Prostate gland (tissue), 2 donors: ENCODE data around the gene DLG2. TPM values are rescaled to one million over a fixed set of nuclear protein-coding genes. Genes with fewer than 3 reads are reported as not detected.

Experiments
- DNase-seq: peaks from one replicate; pipeline ENCODE4 v3.0.0-alpha.2; 2019; ENCODE audit warnings: low spot score
- H3K27ac ChIP-seq, 2 donors: fragments of 200-600 bp; sonication (generic); 2 replicates each; pipeline ENCODE4 v1.5.1; 2017 to 2019
- H3K27me3 ChIP-seq: fragments of 200-600 bp; sonication (generic); replicated peaks from 2 replicates; pipeline ENCODE4 v1.5.1; 2019; ENCODE audit not compliant: insufficient read depth
- H3K36me3 ChIP-seq, 2 donors: fragments of 200-600 bp; sonication (generic); 1 replicate in 1 of 2; 2 replicates in 1 of 2; pipeline versions ENCODE4 v1.5.1 to v1.8.1; 2017 to 2019
- H3K4me1 ChIP-seq: fragments of 200-600 bp; sonication (generic); replicated peaks from 2 replicates; pipeline ENCODE4 v1.5.1; 2019
- H3K4me3 ChIP-seq, 2 donors: fragments of 200-600 bp; sonication (generic); 2 replicates each; pipeline ENCODE4 v1.5.1; 2017 to 2019
- H3K9me3 ChIP-seq: fragments of 200-600 bp; sonication (generic); 2 replicates; pipeline ENCODE4 v1.5.1; 2017
- CTCF ChIP-seq, 4 experiments: fragments of 200-600 bp in 2 of 4; fragments of 450-650 bp in 2 of 4; sonication (generic) in 2 of 4; IDR thresholded peaks; 1 replicate in 3 of 4; 2 replicates in 1 of 4; pipeline ENCODE4 v1.5.1; 2016 to 2019; ENCODE audit warnings: antibody characterized with exemption in 4 of 4, mild to moderate bottlenecking in 2 of 4, moderate library complexity in 2 of 4
- POLR2A ChIP-seq: fragments of 450-650 bp; IDR thresholded peaks from one replicate; pipeline ENCODE4 v1.6.1; 2016; ENCODE audit warnings: antibody characterized with exemption, mild to moderate bottlenecking
- POLR2AphosphoS5 ChIP-seq: sonication (generic); formaldehyde crosslinking; IDR thresholded peaks from one replicate; pipeline ENCODE4 v1.6.1; 2017; ENCODE audit warnings: antibody characterized with exemption
- WGBS: methylation state at CpG from one replicate; pipeline ENCODE4 v1.1.5; 2018; 5-methylcytosine and 5-hydroxymethylcytosine counted together
- intact Hi-C: fragments of 100-400 bp; cut with DNase I; formaldehyde crosslinking; loops from one replicate; pipeline ENCODE4 v1.14.2; 2022
- total RNA-seq, 2 donors: library from RNA; depleted of rRNA; stranded (reverse); fragments of >200 nt; gene quantifications; one replicate each; pipeline ENCODE4 v1.1.0, GENCODE V29; 2016

DLG2 gene
- total RNA-seq, 2 donors from 2014 or later = 9.8 to 16.2 TPM

- Histone ChIP-seq H3K27me3 (no peaks in the 10 kb centered on the region), H3K4me3 (no peak overlapping the region), H3K36me3 (no peaks in the 10 kb centered on the region), H3K9me3 (no peaks in the 10 kb centered on the region), H3K27ac (no peak overlapping the region), H3K4me1 (no peaks in the 10 kb centered on the region)
- DNase-seq = no peak
- intact Hi-C loops = no loop called here
- TF ChIP-seq CTCF (IDR thresholded peaks at IDR 0.05) (no peak), POLR2AphosphoS5 (no peak), POLR2A (no peak)
- 85% methylated on average over 4 of the region's 4 CpGs for WGBS
These were observed 23.9 kb downstream of the DLG2 start for GRCh38 chr11:85603220-85603619.

- H3K27ac ChIP-seq = no peak overlapping the region
- 93% methylated on average over 2 of the region's 2 CpGs for WGBS
- TF ChIP-seq POLR2AphosphoS5 (no peak), CTCF (IDR thresholded peaks at IDR 0.05) (no peak), POLR2A (no peak)
- DNase-seq = no peak
- H3K27me3 ChIP-seq = no peaks in the 10 kb centered on the region
- intact Hi-C loops = no loop called here
- no peaks in the 10 kb centered on the region for H3K36me3 ChIP-seq
- no peaks in the 10 kb centered on the region for H3K4me1 ChIP-seq
- no peak overlapping the region for H3K4me3 ChIP-seq
- H3K9me3 ChIP-seq = no peaks in the 10 kb centered on the region
These were observed 24.5 kb downstream of the DLG2 start for GRCh38 chr11:85602526-85603213.

GRCh38 chr11:85599083-85599482, 28.1 kb downstream of the DLG2 start:
- DNase-seq = no peak
- Histone ChIP-seq H3K9me3 (no peaks in the 10 kb centered on the region), H3K4me3 (no peak overlapping the region), H3K27me3 (no peaks in the 10 kb centered on the region), H3K36me3 (no peaks in the 10 kb centered on the region), H3K4me1 (no peaks in the 10 kb centered on the region), H3K27ac (no peak overlapping the region)
- intact Hi-C loops = no loop called here
- WGBS = 70% methylated on average over 5 of the region's 5 CpGs
- no peak for TF ChIP-seq POLR2AphosphoS5
- no peak for TF ChIP-seq POLR2A
- no peak for TF ChIP-seq CTCF (IDR thresholded peaks at IDR 0.05)

- WGBS = 54% methylated on average over 2 of the region's 2 CpGs
These were observed 30.3 kb downstream of the DLG2 start for GRCh38 chr11:85596886-85597285.

More at GRCh38 chr11:85596886-85597285, 30.3 kb downstream of the DLG2 start:
- no peak for TF ChIP-seq POLR2AphosphoS5
- TF ChIP-seq CTCF (IDR thresholded peaks at IDR 0.05) = no peak
- no peak for TF ChIP-seq POLR2A
- Histone ChIP-seq H3K36me3 (no peaks in the 10 kb centered on the region), H3K4me1 (no peaks in the 10 kb centered on the region), H3K9me3 (no peaks in the 10 kb centered on the region), H3K4me3 (no peak overlapping the region), H3K27me3 (no peaks in the 10 kb centered on the region), H3K27ac (no peak overlapping the region)
- DNase-seq = no peak
- intact Hi-C loops = no loop called here
